Osteocyte (in vitro differentiated cells): Measurements from ENCODE around the gene TEX261. TPM values are rescaled to one million over a fixed set of nuclear protein-coding genes. Genes with fewer than 3 reads are reported as not detected.

Source experiments
- DNase-seq: peaks from one replicate; pipeline ENCODE4 v3.0.0; 2021; ENCODE audit warnings: mixed read lengths; ENCODE audit not compliant: unreplicated experiment; ENCODE audit errors: extremely low spot score
- H3K27ac Mint-ChIP-seq: one replicate; pipeline ENCODE4 v1.8.0; 2021; ENCODE audit warnings: mild to moderate bottlenecking, mixed read lengths; ENCODE audit not compliant: unreplicated experiment
- H3K27me3 Mint-ChIP-seq: one replicate; pipeline ENCODE4 v1.8.0; 2021; ENCODE audit warnings: mixed read lengths; ENCODE audit not compliant: unreplicated experiment
- H3K36me3 Mint-ChIP-seq: one replicate; pipeline ENCODE4 v1.8.0; 2021; ENCODE audit warnings: mixed read lengths; ENCODE audit not compliant: unreplicated experiment
- H3K4me1 Mint-ChIP-seq: one replicate; pipeline ENCODE4 v1.8.0; 2021; ENCODE audit warnings: mixed read lengths; ENCODE audit not compliant: unreplicated experiment
- H3K4me3 Mint-ChIP-seq: one replicate; pipeline ENCODE4 v1.8.0; 2021; ENCODE audit warnings: mild to moderate bottlenecking, moderate library complexity, mixed read lengths; ENCODE audit not compliant: unreplicated experiment
- H3K9me3 Mint-ChIP-seq: one replicate; pipeline ENCODE4 v1.8.0; 2021; ENCODE audit warnings: mixed read lengths; ENCODE audit not compliant: unreplicated experiment
- CTCF ChIP-seq: fragments of 200-600 bp; sonication (generic); IDR thresholded peaks from 2 replicates; pipeline ENCODE4 v1.5.0; 2021; ENCODE audit warnings: antibody characterized with exemption, mild to moderate bottlenecking, moderate library complexity
- total RNA-seq: library from RNA; stranded (reverse); gene quantifications from 2 replicates; pipeline ENCODE4 v1.2.1, GENCODE V29; 2021

The TEX261 gene
- total RNA-seq, 1 donor from 2014 or later, result 71.2 TPM

- no peak for DNase-seq
- peaks cover 9% of the 10 kb centered on the region for H3K4me1 Mint-ChIP-seq
- TF ChIP-seq CTCF, result no peak
- no peak overlapping the region for H3K4me3 Mint-ChIP-seq
- peaks cover 43% of the 10 kb centered on the region for H3K27me3 Mint-ChIP-seq
- no peaks in the 10 kb centered on the region for H3K9me3 Mint-ChIP-seq
- H3K36me3 Mint-ChIP-seq, result no peaks in the 10 kb centered on the region
- no peak overlapping the region for H3K27ac Mint-ChIP-seq
Observed at GRCh38 chr2:71005271-71006202, 10.9 kb upstream of the TEX261 start.

GRCh38 chr2:71004857-71005256, 10.2 kb upstream of the TEX261 start:
- no peak for DNase-seq
- Mint-ChIP-seq H3K27ac (no peak overlapping the region), H3K4me3 (no peak overlapping the region), H3K36me3 (no peaks in the 10 kb centered on the region), H3K27me3 (peaks cover 36% of the 10 kb centered on the region), H3K4me1 (peaks cover 9% of the 10 kb centered on the region), H3K9me3 (no peaks in the 10 kb centered on the region)
- no peak for TF ChIP-seq CTCF

- no peak for DNase-seq
- Mint-ChIP-seq H3K27me3 (peaks cover 34% of the 10 kb centered on the region), H3K4me3 (no peak overlapping the region), H3K9me3 (no peaks in the 10 kb centered on the region), H3K4me1 (peaks cover 9% of the 10 kb centered on the region), H3K36me3 (no peaks in the 10 kb centered on the region), H3K27ac (no peak overlapping the region)
- no peak for TF ChIP-seq CTCF
Observed at GRCh38 chr2:71003966-71004755, 9.5 kb upstream of the TEX261 start.

GRCh38 chr2:71003396-71003795, 8.7 kb upstream of the TEX261 start:
- no peak for TF ChIP-seq CTCF
- Mint-ChIP-seq H3K36me3 (no peaks in the 10 kb centered on the region), H3K27me3 (peaks cover 28% of the 10 kb centered on the region), H3K4me1 (peaks cover 9% of the 10 kb centered on the region), H3K27ac (no peak overlapping the region), H3K9me3 (no peaks in the 10 kb centered on the region), H3K4me3 (no peak overlapping the region)
- no peak for DNase-seq
